Keratinocyte (primary cell): Measurements from ENCODE around the gene DLEC1. TPM values are rescaled to one million over a fixed set of nuclear protein-coding genes. Genes with fewer than 3 reads are reported as not detected.
A peak's percentile ranks its signal among the peaks of the same experiment; 100 is the strongest.

Experiments
- DNase-seq: peaks from one replicate; pipeline ENCODE4 v3.0.0-alpha.2; 2011; ENCODE audit warnings: low read depth, missing footprints, low spot score
- FAIRE-seq: peaks from 2 replicates; lab custom pipeline; 2011; peaks lifted over from hg19 to GRCh38; lab: Jason Lieb, UNC
- H2AFZ ChIP-seq: 2 replicates; pipeline ENCODE4 v1.6.0; 2012; ENCODE audit warnings: low read length, control low read depth, inconsistent platforms; ENCODE audit not compliant: control insufficient read depth
- H3K27ac ChIP-seq: 2 replicates; pipeline ENCODE4 v1.5.1; 2011; ENCODE audit warnings: low read length; ENCODE audit not compliant: control insufficient read depth, insufficient read depth
- H3K27me3 ChIP-seq: 3 replicates; pipeline ENCODE4 v1.6.0; 2011; ENCODE audit warnings: low read length; ENCODE audit not compliant: control insufficient read depth, insufficient read depth; ENCODE audit errors: extremely low read depth
- H3K36me3 ChIP-seq, 2 experiments: 2 replicates in 1 of 2; 3 replicates in 1 of 2; pipeline ENCODE4 v1.5.1; 2011; ENCODE audit warnings: low read length in 2 of 2, mild to moderate bottlenecking in 1 of 2; ENCODE audit not compliant: control insufficient read depth in 2 of 2, insufficient read depth in 2 of 2; ENCODE audit errors: extremely low read depth in 1 of 2
- H3K4me1 ChIP-seq: 3 replicates; pipeline ENCODE4 v1.5.1; 2011; ENCODE audit warnings: low read length; ENCODE audit not compliant: control insufficient read depth, insufficient read depth; ENCODE audit errors: extremely low read depth
- H3K4me2 ChIP-seq: 3 replicates; pipeline ENCODE4 v1.6.0; 2011; ENCODE audit warnings: low read depth, low read length; ENCODE audit not compliant: control insufficient read depth, insufficient read depth; ENCODE audit errors: extremely low read depth
- H3K4me3 ChIP-seq, 3 experiments: fragments of 200-600 bp in 1 of 3; sonication (generic) in 1 of 3; 2 replicates in 2 of 3; 3 replicates in 1 of 3; pipeline ENCODE4 v1.5.1; 2011 to 2016; ENCODE audit warnings: low read length in 3 of 3, mild to moderate bottlenecking in 3 of 3, control low read depth in 2 of 3, inconsistent platforms in 1 of 3, low read depth in 1 of 3, mixed read lengths in 1 of 3, mixed run types in 1 of 3, moderate library complexity in 1 of 3; ENCODE audit not compliant: control insufficient read depth in 2 of 3, insufficient read depth in 2 of 3; ENCODE audit errors: extremely low read depth in 1 of 3
- H3K79me2 ChIP-seq: 2 replicates; pipeline ENCODE4 v1.6.0; 2012; ENCODE audit warnings: low read length; ENCODE audit not compliant: control insufficient read depth, insufficient read depth
- H3K9ac ChIP-seq: 3 replicates; pipeline ENCODE4 v1.6.0; 2011; ENCODE audit warnings: low read length; ENCODE audit not compliant: control insufficient read depth, insufficient read depth; ENCODE audit errors: extremely low read depth
- H3K9me1 ChIP-seq: 3 replicates; pipeline ENCODE4 v1.6.0; 2011; ENCODE audit warnings: low read length; ENCODE audit not compliant: control insufficient read depth, insufficient read depth; ENCODE audit errors: extremely low read depth
- H3K9me3 ChIP-seq: 2 replicates; pipeline ENCODE4 v1.5.1; 2012; ENCODE audit warnings: low read depth, low read length; ENCODE audit not compliant: control insufficient read depth
- H4K20me1 ChIP-seq: 3 replicates; pipeline ENCODE4 v1.6.0; 2011; ENCODE audit warnings: low read length; ENCODE audit not compliant: control insufficient read depth, insufficient read depth; ENCODE audit errors: extremely low read depth
- CTCF ChIP-seq, 3 experiments: IDR thresholded peaks in 1 of 3; conservative IDR thresholded peaks in 1 of 3; optimal IDR thresholded peaks in 1 of 3; 2 replicates in 2 of 3; 3 replicates in 1 of 3; pipeline versions ENCODE3 to v1.5.1; 2011; ENCODE audit warnings: low read length in 3 of 3, mild to moderate bottlenecking in 3 of 3, moderate library complexity in 2 of 3, control low read depth in 1 of 3, inconsistent platforms in 1 of 3; ENCODE audit not compliant: insufficient read depth in 2 of 3; ENCODE audit errors: extremely low read depth in 1 of 3
- EZH2 ChIP-seq: IDR thresholded peaks from one replicate; pipeline ENCODE4 v1.6.1; 2012; ENCODE audit warnings: inconsistent platforms, mild to moderate bottlenecking, low read length, moderate library complexity
- dilution Hi-C: fragments of 300-500 bp; cut with MboI; formaldehyde crosslinking; loops from one replicate; pipeline ENCODE4 v1.7.0; 2020; ENCODE audit warnings: low sequenced_read_pairs; ENCODE audit not compliant: extremely low pct_ligation_motif_present
- polyA plus RNA-seq, 5 experiments: library from polyadenylated mRNA; depleted of rRNA in 3 of 5; stranded (reverse) in 3 of 5; stranded (forward) in 1 of 5; unstranded in 1 of 5; fragments of >200 nt; gene quantifications; 1 replicate in 1 of 5; 2 replicates in 3 of 5; 3 replicates in 1 of 5; pipeline versions ENCODE4 v1.2.1 to v1.2.3, GENCODE V29; 2011 to 2012; ENCODE audit warnings: missing spikeins in 2 of 5, low read depth in 1 of 5, low replicate concordance in 1 of 5

The DLEC1 gene
- polyA plus RNA-seq, 1 donor (not counting 4 experiments of a cell fraction or from before 2014, with no cell fraction given): not detected

DNA sequence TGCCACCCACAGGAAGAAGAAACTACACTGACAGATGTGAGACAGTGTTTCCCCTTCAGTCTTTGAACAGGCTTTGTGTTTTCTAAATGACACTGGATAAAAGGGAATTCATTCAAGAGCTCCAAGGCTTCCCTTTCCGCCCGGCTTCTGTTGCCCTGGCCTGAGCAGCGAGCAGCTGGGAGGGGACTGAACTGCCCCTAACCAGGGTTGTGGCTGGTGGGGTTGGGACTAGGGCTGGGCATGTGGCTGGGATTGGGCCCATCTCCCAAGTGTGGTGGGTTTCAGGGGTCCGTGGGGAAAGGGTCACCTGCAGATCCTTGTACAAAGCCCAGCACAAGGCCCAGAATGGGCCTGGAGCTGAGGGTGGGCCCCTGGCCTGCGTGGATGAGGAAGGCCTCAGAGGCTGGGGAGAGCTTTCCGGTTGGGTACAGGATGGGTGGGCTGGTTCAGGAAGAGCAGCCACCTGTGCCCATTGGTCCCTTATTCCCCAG lies 38.0 kb upstream of the DLEC1 start:
- Histone ChIP-seq H3K4me3 (no peak overlapping the region), H3K36me3 (peaks cover 3 to 6% of the 10 kb centered on the region in 2 experiments), H3K27ac (no peak overlapping the region), H3K4me1 (peaks cover 15% of the 10 kb centered on the region), H3K9me1 (no peaks in the 10 kb centered on the region), H3K27me3 (no peaks in the 10 kb centered on the region), H3K4me2 (no peak overlapping the region), H3K9ac (no peak overlapping the region), H4K20me1 (no peaks in the 10 kb centered on the region), H2AFZ (no peak overlapping the region), H3K9me3 (no peaks in the 10 kb centered on the region), H3K79me2 (no peaks in the 10 kb centered on the region)
- DNase-seq (no peak), FAIRE-seq (no peak)
- dilution Hi-C loops: no loop called here
- TF ChIP-seq CTCF (optimal IDR thresholded peaks at IDR 0.05 in 1 of 3, IDR thresholded peaks at IDR 0.05 in 1 of 3, conservative IDR thresholded peaks at IDR 0.05 in 1 of 3; ENCODE audit: extremely low read depth in 1 of 3, insufficient read depth in 2 of 3, low read length in 3 of 3): no peak
- TF ChIP-seq EZH2: no peak

DNA sequence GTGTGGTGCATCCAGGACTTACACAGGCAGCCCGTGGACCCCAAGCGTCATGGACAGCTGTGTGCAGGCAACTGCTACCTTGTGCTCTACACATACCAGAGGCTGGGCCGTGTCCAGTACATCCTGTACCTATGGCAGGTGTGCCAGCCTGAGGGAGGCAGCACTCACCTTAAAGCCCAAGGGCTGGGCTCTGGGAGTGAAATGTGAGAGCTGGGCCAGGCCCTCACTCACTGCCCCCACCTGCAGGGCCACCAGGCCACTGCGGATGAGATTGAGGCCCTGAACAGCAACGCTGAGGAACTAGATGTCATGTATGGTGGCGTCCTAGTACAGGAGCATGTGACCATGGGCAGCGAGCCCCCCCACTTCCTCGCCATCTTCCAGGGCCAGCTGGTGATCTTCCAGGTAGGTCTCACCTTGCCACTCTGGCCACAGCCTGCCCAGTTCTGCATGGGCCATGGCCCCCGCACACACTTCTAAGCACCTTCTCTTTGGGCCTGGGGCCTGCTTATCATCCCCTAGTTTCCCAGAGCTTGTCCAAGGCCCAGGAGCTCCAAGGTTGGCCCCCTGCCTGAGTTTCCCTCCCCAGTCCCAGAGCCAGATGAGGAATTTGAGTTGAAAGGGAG lies 37.4 kb upstream of the DLEC1 start:
- Histone ChIP-seq H3K9me3 (no peaks in the 10 kb centered on the region), H3K4me1 (peaks cover 15% of the 10 kb centered on the region)
- dilution Hi-C loops: no loop called here

More for the DNA sequence above, 37.4 kb upstream of the DLEC1 start:
- H3K4me2 ChIP-seq: no peak overlapping the region
- no peaks in the 10 kb centered on the region for H4K20me1 ChIP-seq
- TF ChIP-seq EZH2 (no peak), CTCF (optimal IDR thresholded peaks at IDR 0.05 in 1 of 3, IDR thresholded peaks at IDR 0.05 in 1 of 3, conservative IDR thresholded peaks at IDR 0.05 in 1 of 3; ENCODE audit: extremely low read depth in 1 of 3, insufficient read depth in 2 of 3, low read length in 3 of 3) (peak in 2 of 3 experiments; percentile 33 to 36)
- H3K27me3 ChIP-seq: no peaks in the 10 kb centered on the region
- H3K4me3 ChIP-seq: no peak overlapping the region
- DNase-seq (no peak), FAIRE-seq (no peak)
- no peak overlapping the region for H3K27ac ChIP-seq
- peaks cover 4 to 6% of the 10 kb centered on the region in 2 experiments for H3K36me3 ChIP-seq
- H2AFZ ChIP-seq: no peak overlapping the region
- no peak overlapping the region for H3K9ac ChIP-seq
- no peaks in the 10 kb centered on the region for H3K79me2 ChIP-seq
- no peaks in the 10 kb centered on the region for H3K9me1 ChIP-seq
